Left forelimb (tissue), 1 donor: ENCODE data around the gene AQP7.
"Not testable (repeated sequence)": the region's sequence is repeated elsewhere in the genome, so short reads cannot be mapped to it uniquely, and the experiment has no call there.

Experiments
- DNase-seq: peaks from one replicate; pipeline ENCODE4 v3.0.0-alpha.2; 2018; ENCODE audit warnings: low spot score

The AQP7 gene

GRCh38 chr9:33433871-33434270, 31.5 kb upstream of the AQP7 start:
- no peak for DNase-seq

- no peak for DNase-seq
Observed at GRCh38 chr9:33431420-33431819, 29.1 kb upstream of the AQP7 start.

GRCh38 chr9:33430942-33431341, 28.6 kb upstream of the AQP7 start:
- DNase-seq: no peak

GRCh38 chr9:33429256-33429985, 27.1 kb upstream of the AQP7 start:
- DNase-seq: no peak

GRCh38 chr9:33426843-33427293, 24.5 kb upstream of the AQP7 start:
- DNase-seq: no peak

GRCh38 chr9:33425128-33425533, 22.8 kb upstream of the AQP7 start:
- no peak for DNase-seq

- not testable (repeated sequence) for DNase-seq
Observed at GRCh38 chr9:33424492-33424891, 22.1 kb upstream of the AQP7 start.

- not testable (repeated sequence) for DNase-seq
Observed at GRCh38 chr9:33424043-33424442, 21.7 kb upstream of the AQP7 start.

- no peak for DNase-seq
Observed at GRCh38 chr9:33419708-33420303, 17.4 kb upstream of the AQP7 start.

- DNase-seq: no peak
Observed at GRCh38 chr9:33418090-33418489, 15.7 kb upstream of the AQP7 start.

- DNase-seq: no peak
Observed at GRCh38 chr9:33416996-33417395, 14.6 kb upstream of the AQP7 start.

- DNase-seq: no peak
Observed at GRCh38 chr9:33415501-33416038, 13.2 kb upstream of the AQP7 start.

GRCh38 chr9:33414889-33415500, 12.6 kb upstream of the AQP7 start:
- DNase-seq: no peak

- no peak for DNase-seq
Observed at GRCh38 chr9:33414268-33414667, 11.9 kb upstream of the AQP7 start.

GRCh38 chr9:33408087-33408486, 5.7 kb upstream of the AQP7 start:
- no peak for DNase-seq

- no peak for DNase-seq
Observed at GRCh38 chr9:33407061-33407460, 4.7 kb upstream of the AQP7 start.

GRCh38 chr9:33404788-33405362, 2.5 kb upstream of the AQP7 start:
- no peak for DNase-seq

- no peak for DNase-seq
Observed at GRCh38 chr9:33403941-33404787, 1.8 kb upstream of the AQP7 start.

GRCh38 chr9:33401809-33402208, 559 bp downstream of the AQP7 start:
- not testable (repeated sequence) for DNase-seq

GRCh38 chr9:33399047-33399446, 3.3 kb downstream of the AQP7 start:
- DNase-seq: not testable (repeated sequence)

- not testable (repeated sequence) for DNase-seq
Observed at GRCh38 chr9:33397801-33398200, 4.6 kb downstream of the AQP7 start.
